HG03103 (cell line): ENCODE results near the gene DCTN2.
"Not testable (repeated sequence)": the region's sequence is repeated elsewhere in the genome, so short reads cannot be mapped to it uniquely, and the experiment has no call there.

Source experiments
- ATAC-seq: cut with Tn5 transposase; IDR thresholded peaks from one replicate; pipeline ENCODE4 v1.9.1; 2021; ENCODE audit warnings: low read depth; ENCODE audit not compliant: unreplicated experiment

DCTN2 gene

GRCh38 chr12:57546438-57547287 lies at the start of gene DCTN2:
Gene DCTN2, minus strand, starts transcription at chr12:57547192. Its CDS starts 129 bp downstream, at chr12:57547063.
- ATAC-seq = peak; percentile 98

- no peak for ATAC-seq
Measured at GRCh38 chr12:57593187-57593586, 46.2 kb upstream of the DCTN2 start.

GRCh38 chr12:57592551-57593165 lies 45.7 kb upstream of the DCTN2 start:
- no peak for ATAC-seq

GRCh38 chr12:57591782-57592325 lies 44.9 kb upstream of the DCTN2 start:
- ATAC-seq = no peak

DNA sequence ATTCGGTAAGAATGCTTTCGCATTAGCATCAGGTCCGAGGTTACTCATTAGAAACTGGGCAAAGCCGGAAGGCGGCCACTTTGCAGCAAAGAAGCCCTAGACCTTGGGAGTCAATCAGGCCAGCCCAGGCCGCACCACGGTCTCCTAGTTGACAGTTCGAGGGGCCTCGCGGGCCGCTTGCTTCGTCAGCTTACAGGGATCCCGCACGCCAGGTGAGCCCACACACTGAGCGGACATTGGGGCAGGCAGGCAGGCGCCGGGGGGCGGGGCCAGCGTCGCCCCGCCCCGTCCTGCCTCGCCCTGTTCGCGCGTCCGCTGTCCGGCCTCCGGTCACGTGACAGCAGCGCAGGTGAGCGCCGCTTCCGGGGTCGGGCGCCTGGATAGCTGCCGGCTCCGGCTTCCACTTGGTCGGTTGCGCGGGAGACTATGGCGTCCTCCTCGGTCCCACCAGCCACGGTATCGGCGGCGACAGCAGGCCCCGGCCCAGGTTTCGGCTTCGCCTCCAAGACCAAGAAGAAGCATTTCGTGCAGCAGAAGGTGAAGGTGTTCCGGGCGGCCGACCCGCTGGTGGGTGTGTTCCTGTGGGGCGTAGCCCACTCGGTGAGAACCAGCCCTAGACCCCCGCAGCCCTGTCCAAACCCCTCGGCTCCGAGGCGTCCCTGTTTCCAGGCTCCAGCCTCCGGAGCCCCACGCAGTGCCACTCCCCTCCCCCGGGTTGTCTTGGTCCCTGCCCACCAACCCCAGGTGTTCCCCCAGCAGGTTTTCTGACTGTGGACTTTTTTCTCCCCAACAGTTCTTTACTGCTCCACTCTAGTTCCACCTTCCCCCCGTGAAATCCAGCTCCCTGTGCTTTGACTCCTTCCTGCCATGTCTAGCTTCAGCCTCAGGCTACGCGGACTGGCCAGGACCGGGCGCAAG lies 44.1 kb upstream of the DCTN2 start, which contains the start of gene PIP4K2C:
Gene PIP4K2C (plus strand): TSS at position 329 of the 918 bp plus-strand sequence. CDS start 98 bp downstream, at position 427.
- peak; percentile 97 for ATAC-seq

DNA sequence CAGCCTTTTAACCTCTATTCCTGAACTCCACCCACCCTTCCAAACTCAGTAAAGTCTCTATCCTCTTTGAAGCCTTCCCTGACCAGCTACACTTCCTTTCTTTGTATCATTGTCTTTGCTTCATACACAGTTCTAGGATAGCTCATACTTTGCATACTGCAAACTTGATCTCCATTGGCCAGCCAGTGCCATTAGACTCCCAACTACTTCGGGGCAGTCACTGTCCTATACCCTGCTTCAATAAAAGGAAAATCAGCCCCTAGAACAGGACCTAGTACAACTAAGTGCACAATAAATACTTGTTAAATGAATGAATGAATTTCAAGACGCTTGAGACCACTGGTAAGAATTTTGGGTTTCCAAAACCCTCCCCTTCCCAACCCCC lies 43.5 kb upstream of the DCTN2 start:
- no peak for ATAC-seq

- not testable (repeated sequence) for ATAC-seq
Measured at GRCh38 chr12:57588951-57589610, 42.1 kb upstream of the DCTN2 start.

GRCh38 chr12:57586832-57587429 lies 39.9 kb upstream of the DCTN2 start:
- ATAC-seq = no peak

- ATAC-seq = no peak
Measured at GRCh38 chr12:57586128-57586527, 39.1 kb upstream of the DCTN2 start.

- no peak for ATAC-seq
Measured at GRCh38 chr12:57585156-57585555, 38.2 kb upstream of the DCTN2 start.

GRCh38 chr12:57584690-57585089 lies 37.7 kb upstream of the DCTN2 start:
- ATAC-seq = no peak

- no peak for ATAC-seq
Measured at GRCh38 chr12:57584050-57584449, 37.1 kb upstream of the DCTN2 start.

GRCh38 chr12:57583008-57583831 lies 36.2 kb upstream of the DCTN2 start:
- peak; percentile 93 for ATAC-seq

DNA sequence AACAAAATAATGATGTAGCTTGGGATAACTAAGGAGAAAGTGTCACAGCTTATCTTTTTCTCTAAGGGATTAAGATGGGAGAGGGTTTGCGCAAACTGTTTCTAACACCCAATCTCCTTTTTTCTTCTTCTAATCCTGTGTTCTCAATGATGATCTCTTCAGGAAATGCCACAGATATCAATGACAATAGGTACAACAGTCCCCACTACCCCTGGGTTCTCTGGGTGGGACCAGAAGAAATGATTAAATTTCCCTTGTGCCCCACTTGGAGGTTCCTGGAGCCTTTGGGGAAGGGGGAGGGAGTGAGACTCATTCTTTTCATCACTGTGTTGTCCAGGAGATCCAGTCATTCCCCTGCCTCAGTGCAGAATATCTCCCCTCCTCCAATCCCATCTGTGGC lies 35.4 kb upstream of the DCTN2 start:
- no peak for ATAC-seq

DNA sequence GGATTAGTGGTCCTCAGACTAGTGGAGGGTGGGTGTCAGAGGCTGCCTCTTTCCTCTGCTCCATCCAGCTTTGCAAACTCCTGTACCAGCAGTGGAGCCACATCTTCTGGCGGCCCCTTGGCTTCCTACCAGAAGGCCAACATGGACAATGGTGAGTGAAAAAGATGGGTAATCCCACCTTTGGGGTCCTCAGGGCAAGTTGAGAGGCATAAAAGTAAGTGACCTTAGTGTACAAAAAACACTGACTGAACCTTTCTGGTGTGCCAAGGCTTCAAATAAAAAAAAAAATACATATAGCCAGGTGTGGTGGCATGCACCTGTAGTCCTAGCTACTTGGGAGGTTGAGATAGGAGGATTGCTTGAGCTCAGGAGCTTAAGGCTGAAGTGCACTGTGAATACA lies 34.8 kb upstream of the DCTN2 start:
- ATAC-seq = no peak

GRCh38 chr12:57580466-57580795 lies 33.4 kb upstream of the DCTN2 start:
- ATAC-seq = no peak

- no peak for ATAC-seq
Measured at GRCh38 chr12:57579677-57580465, 32.9 kb upstream of the DCTN2 start.

GRCh38 chr12:57579011-57579410 lies 32.0 kb upstream of the DCTN2 start:
- ATAC-seq = no peak
